SK-N-MC (cell line): ENCODE data around the gene SLC6A9.

ENCODE experiments used
- EZH2 ChIP-seq: fragments of 200-600 bp; sonication (generic); IDR thresholded peaks from one replicate; pipeline ENCODE4 v1.6.1; 2017; ENCODE audit warnings: antibody characterized with exemption
- POLR2AphosphoS5 ChIP-seq: IDR thresholded peaks from 2 replicates; pipeline ENCODE4 v1.6.1; 2012; ENCODE audit warnings: mild to moderate bottlenecking, low read depth, low read length, borderline replicate concordance

GRCh38 chr1:44067266-44068250 lies 36.3 kb upstream of the SLC6A9 start:
- TF ChIP-seq EZH2: no peak
- no peak for TF ChIP-seq POLR2AphosphoS5
